Osteocyte (in vitro differentiated cells): ENCODE measurements around the gene ISM1. TPM values are rescaled to one million over a fixed set of nuclear protein-coding genes. Genes with fewer than 3 reads are reported as not detected.

Source experiments
- DNase-seq: peaks from one replicate; pipeline ENCODE4 v3.0.0; 2021; ENCODE audit warnings: mixed read lengths; ENCODE audit not compliant: unreplicated experiment; ENCODE audit errors: extremely low spot score
- H3K27ac Mint-ChIP-seq: one replicate; pipeline ENCODE4 v1.8.0; 2021; ENCODE audit warnings: mild to moderate bottlenecking, mixed read lengths; ENCODE audit not compliant: unreplicated experiment
- H3K27me3 Mint-ChIP-seq: one replicate; pipeline ENCODE4 v1.8.0; 2021; ENCODE audit warnings: mixed read lengths; ENCODE audit not compliant: unreplicated experiment
- H3K36me3 Mint-ChIP-seq: one replicate; pipeline ENCODE4 v1.8.0; 2021; ENCODE audit warnings: mixed read lengths; ENCODE audit not compliant: unreplicated experiment
- H3K4me1 Mint-ChIP-seq: one replicate; pipeline ENCODE4 v1.8.0; 2021; ENCODE audit warnings: mixed read lengths; ENCODE audit not compliant: unreplicated experiment
- H3K4me3 Mint-ChIP-seq: one replicate; pipeline ENCODE4 v1.8.0; 2021; ENCODE audit warnings: mild to moderate bottlenecking, moderate library complexity, mixed read lengths; ENCODE audit not compliant: unreplicated experiment
- H3K9me3 Mint-ChIP-seq: one replicate; pipeline ENCODE4 v1.8.0; 2021; ENCODE audit warnings: mixed read lengths; ENCODE audit not compliant: unreplicated experiment
- total RNA-seq: library from RNA; stranded (reverse); gene quantifications from 2 replicates; pipeline ENCODE4 v1.2.1, GENCODE V29; 2021
- TF ChIP-seq, protein P1 (sequence below): fragments of 200-600 bp; sonication (generic); IDR thresholded peaks from 2 replicates; pipeline ENCODE4 v1.5.0; 2021; ENCODE audit warnings: antibody characterized with exemption, mild to moderate bottlenecking, moderate library complexity

The ISM1 gene
- total RNA-seq, 1 donor from 2014 or later, result 0.21 TPM

DNA sequence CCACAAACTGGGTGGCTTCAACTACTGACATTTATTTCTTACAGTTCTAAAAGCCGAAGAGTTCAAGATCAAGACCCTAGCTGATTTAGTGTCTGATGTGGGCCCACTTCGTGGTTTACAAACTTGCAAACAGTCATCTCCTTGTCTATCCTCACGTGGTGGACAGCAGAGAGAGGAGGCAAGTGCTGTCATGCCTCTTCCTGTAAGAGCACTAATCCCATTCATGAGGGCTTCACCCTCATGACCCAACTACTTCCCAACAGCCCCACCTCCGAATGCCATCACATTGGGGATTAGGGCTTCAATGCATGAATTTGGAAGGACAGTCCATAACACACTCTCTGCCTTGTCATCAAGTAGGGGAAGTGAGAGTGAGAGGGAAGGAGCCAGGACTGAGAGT, 15.6 kb upstream of the ISM1 start:
- Mint-ChIP-seq H3K36me3 (no peaks in the 10 kb centered on the region), H3K27ac (no peak overlapping the region), H3K9me3 (no peaks in the 10 kb centered on the region)

DNA sequence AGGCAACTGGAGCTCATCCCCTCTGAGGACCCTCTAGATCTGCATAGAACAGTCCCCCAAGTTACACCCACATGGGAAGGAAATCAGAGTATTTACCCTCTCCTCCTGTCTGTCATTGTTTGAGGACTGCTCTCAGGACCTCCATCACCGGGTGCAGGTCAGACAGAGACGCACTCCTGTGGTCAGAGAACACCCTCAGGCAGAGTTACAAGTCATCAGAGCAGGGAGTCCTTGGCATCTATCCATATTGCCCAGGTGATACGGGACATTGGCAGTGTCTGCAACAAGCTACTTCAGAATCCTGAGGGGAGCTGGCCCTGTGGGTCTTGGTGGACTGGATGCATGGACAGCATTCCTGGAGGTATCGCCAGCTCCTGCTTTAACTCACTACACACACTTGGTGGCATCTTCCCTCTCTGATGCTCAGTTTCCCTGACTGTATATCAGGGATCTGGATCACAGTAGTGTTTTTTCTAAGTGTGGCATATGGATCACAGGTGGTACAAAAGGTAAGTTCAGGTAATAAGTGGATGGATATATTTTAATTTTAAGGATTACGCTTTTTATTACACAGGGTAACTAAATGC, 15.1 kb upstream of the ISM1 start:
- Mint-ChIP-seq H3K9me3 (no peaks in the 10 kb centered on the region), H3K4me1 (no peaks in the 10 kb centered on the region), H3K27ac (no peak overlapping the region), H3K27me3 (peaks cover 54% of the 10 kb centered on the region), H3K36me3 (no peaks in the 10 kb centered on the region), H3K4me3 (no peak overlapping the region)
- no peak for DNase-seq
- TF ChIP-seq, protein P1, sequence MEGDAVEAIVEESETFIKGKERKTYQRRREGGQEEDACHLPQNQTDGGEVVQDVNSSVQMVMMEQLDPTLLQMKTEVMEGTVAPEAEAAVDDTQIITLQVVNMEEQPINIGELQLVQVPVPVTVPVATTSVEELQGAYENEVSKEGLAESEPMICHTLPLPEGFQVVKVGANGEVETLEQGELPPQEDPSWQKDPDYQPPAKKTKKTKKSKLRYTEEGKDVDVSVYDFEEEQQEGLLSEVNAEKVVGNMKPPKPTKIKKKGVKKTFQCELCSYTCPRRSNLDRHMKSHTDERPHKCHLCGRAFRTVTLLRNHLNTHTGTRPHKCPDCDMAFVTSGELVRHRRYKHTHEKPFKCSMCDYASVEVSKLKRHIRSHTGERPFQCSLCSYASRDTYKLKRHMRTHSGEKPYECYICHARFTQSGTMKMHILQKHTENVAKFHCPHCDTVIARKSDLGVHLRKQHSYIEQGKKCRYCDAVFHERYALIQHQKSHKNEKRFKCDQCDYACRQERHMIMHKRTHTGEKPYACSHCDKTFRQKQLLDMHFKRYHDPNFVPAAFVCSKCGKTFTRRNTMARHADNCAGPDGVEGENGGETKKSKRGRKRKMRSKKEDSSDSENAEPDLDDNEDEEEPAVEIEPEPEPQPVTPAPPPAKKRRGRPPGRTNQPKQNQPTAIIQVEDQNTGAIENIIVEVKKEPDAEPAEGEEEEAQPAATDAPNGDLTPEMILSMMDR, result no peak

More for the DNA sequence above, 15.6 kb upstream of the ISM1 start:
- TF ChIP-seq, protein P1, result no peak
- H3K4me3 Mint-ChIP-seq, result no peak overlapping the region
- H3K27me3 Mint-ChIP-seq, result peaks cover 57% of the 10 kb centered on the region
- DNase-seq, result no peak
- H3K4me1 Mint-ChIP-seq, result no peaks in the 10 kb centered on the region

DNA sequence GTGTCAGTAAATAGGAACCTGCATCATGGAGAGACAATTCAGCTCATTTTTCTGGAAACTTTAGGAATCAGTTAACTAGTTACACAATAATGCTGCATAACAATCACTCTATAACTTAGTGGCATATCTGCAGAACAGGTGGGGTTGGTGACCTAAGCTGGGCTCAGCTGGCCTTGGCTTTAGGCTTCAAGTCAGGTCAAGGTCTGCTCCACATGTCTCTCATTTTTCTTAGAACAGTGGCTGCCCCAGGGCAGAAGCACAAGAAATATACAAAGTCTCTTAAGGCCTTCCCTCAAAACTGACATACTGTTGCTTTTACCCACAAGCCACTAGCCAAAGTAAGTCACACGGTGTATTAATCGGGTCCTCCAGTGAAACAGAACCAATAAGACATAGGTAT, 14.1 kb upstream of the ISM1 start:
- H3K9me3 Mint-ChIP-seq, result no peaks in the 10 kb centered on the region
- H3K4me1 Mint-ChIP-seq, result no peaks in the 10 kb centered on the region
- DNase-seq, result no peak
- no peaks in the 10 kb centered on the region for H3K36me3 Mint-ChIP-seq
- H3K27me3 Mint-ChIP-seq, result peaks cover 50% of the 10 kb centered on the region
- H3K27ac Mint-ChIP-seq, result no peak overlapping the region
- TF ChIP-seq, protein P1, result no peak
- H3K4me3 Mint-ChIP-seq, result no peak overlapping the region

DNA sequence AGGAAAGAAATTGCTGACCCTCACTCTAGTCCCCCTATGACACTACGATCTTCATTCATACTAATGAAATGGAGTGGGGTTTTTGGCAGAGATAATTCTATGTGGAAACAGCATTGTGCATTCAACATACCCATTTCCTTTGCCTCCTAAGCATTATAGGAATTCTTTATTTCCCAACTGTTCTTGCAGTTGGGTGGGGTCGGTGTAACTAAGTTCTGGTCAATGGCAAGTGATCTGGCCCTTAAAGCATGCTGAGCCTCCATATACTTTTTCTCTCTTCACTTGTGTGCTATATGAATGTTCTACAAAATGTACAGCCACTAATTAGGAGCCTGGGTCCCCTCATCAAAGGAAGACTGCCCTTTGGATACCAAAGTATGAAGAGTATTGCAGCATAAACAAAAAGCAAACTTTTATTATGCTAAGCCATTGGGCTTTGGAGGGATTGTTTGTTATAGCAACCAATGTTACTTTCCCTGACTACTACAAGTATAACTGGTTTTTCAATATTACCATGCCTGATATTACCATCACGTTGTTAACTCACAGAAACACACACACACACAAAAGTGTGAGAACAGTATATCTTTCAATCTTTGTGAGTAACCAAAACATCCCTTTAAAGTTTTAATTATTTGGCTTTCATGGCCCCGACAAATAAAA, 9.0 kb upstream of the ISM1 start:
- no peak overlapping the region for H3K27ac Mint-ChIP-seq
- no peaks in the 10 kb centered on the region for H3K36me3 Mint-ChIP-seq
- TF ChIP-seq, protein P1, result no peak
- H3K9me3 Mint-ChIP-seq, result no peaks in the 10 kb centered on the region
- H3K4me1 Mint-ChIP-seq, result no peaks in the 10 kb centered on the region
- DNase-seq, result no peak
- peaks cover 63% of the 10 kb centered on the region for H3K27me3 Mint-ChIP-seq
- H3K4me3 Mint-ChIP-seq, result no peak overlapping the region

DNA sequence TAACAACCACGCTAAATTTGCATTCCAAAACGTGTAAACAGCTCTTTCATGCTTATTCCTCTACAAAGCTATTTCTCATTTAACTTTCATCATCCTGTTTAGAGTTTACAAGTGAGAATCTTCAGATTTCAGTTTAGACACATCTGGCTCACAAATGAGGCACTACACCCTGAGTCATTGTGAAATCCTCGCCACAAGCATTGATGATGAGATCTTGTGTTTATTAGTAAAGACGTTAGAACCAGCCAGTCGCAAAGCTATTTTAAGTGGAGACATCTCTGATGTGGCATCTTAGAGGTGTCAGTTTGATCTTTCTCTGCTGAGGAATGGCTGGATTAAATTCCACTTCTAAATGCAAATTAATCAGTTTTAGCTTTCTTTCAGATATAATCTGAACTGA, 8.3 kb upstream of the ISM1 start:
- TF ChIP-seq, protein P1, result no peak

More for the DNA sequence above, 8.3 kb upstream of the ISM1 start:
- Mint-ChIP-seq H3K9me3 (no peaks in the 10 kb centered on the region), H3K27ac (no peak overlapping the region), H3K36me3 (no peaks in the 10 kb centered on the region), H3K4me1 (no peaks in the 10 kb centered on the region), H3K27me3 (peaks cover 62% of the 10 kb centered on the region), H3K4me3 (no peak overlapping the region)
- no peak for DNase-seq
